ENCODE measurements around the gene THAP4. TPM values are rescaled to one million over a fixed set of nuclear protein-coding genes. Genes with fewer than 3 reads are reported as not detected.

Gene THAP4
- polyA plus RNA-seq, 1 donor (not counting 4 experiments of a cell fraction or from before 2014, with no cell fraction given): 30.3 TPM

DNA sequence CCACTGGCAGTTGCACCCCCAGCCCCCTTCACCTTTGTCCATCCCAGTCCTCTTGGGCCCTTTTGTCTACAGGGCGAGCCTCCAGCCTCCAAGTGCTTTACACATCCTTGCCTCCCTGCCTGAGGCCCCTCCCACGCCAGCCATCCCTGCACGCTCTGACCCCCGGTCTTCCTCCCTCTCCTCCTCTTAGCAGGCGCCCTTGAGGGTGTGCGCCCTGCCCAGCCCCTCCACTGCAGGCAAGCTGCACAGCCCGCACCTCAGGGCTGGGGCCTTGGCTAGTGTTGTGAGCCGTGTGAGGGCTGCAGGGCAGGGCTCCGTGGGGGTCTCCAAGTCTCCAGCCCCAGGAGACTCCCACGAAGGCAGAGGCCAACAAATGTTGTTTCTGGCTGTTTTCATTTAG is 71.5 kb downstream of the THAP4 start:
- Histone ChIP-seq H3K27ac (ENCODE audit: control insufficient read depth, insufficient read depth, low read length) (no peak overlapping the region), H4K20me1 (ENCODE audit: control insufficient read depth, extremely low read depth, insufficient read depth, low read length) (peaks cover 10% of the 10 kb centered on the region), H3K9me1 (ENCODE audit: control insufficient read depth, extremely low read depth, insufficient read depth, low read length) (no peaks in the 10 kb centered on the region), H3K9me3 (ENCODE audit: control insufficient read depth, low read depth, low read length) (no peaks in the 10 kb centered on the region), H3K27me3 (ENCODE audit: control insufficient read depth, extremely low read depth, insufficient read depth, low read length) (no peaks in the 10 kb centered on the region), H3K4me2 (ENCODE audit: control insufficient read depth, extremely low read depth, insufficient read depth, low read depth, low read length) (no peak overlapping the region), H3K4me3 (ENCODE audit: control insufficient read depth in 2 of 3, extremely low read depth in 1 of 3, insufficient read depth in 2 of 3, low read depth in 1 of 3, low read length in 3 of 3) (no peak overlapping the region), H3K4me1 (ENCODE audit: control insufficient read depth, extremely low read depth, insufficient read depth, low read length) (peaks cover 22% of the 10 kb centered on the region), H2AFZ (ENCODE audit: control insufficient read depth, low read length) (no peak overlapping the region), H3K9ac (ENCODE audit: control insufficient read depth, extremely low read depth, insufficient read depth, low read length) (no peak overlapping the region), H3K36me3 (ENCODE audit: control insufficient read depth in 2 of 2, extremely low read depth in 1 of 2, insufficient read depth in 2 of 2, low read length in 2 of 2) (peaks cover 5 to 12% of the 10 kb centered on the region in 2 experiments), H3K79me2 (ENCODE audit: control insufficient read depth, insufficient read depth, low read length) (peaks cover 64% of the 10 kb centered on the region)
- FAIRE-seq (no peak), DNase-seq (ENCODE audit: low read depth, low spot score) (no peak)
- TF ChIP-seq EZH2 (IDR thresholded peaks at IDR 0.05; ENCODE audit: low read length): no peak
- TF ChIP-seq, protein P1, sequence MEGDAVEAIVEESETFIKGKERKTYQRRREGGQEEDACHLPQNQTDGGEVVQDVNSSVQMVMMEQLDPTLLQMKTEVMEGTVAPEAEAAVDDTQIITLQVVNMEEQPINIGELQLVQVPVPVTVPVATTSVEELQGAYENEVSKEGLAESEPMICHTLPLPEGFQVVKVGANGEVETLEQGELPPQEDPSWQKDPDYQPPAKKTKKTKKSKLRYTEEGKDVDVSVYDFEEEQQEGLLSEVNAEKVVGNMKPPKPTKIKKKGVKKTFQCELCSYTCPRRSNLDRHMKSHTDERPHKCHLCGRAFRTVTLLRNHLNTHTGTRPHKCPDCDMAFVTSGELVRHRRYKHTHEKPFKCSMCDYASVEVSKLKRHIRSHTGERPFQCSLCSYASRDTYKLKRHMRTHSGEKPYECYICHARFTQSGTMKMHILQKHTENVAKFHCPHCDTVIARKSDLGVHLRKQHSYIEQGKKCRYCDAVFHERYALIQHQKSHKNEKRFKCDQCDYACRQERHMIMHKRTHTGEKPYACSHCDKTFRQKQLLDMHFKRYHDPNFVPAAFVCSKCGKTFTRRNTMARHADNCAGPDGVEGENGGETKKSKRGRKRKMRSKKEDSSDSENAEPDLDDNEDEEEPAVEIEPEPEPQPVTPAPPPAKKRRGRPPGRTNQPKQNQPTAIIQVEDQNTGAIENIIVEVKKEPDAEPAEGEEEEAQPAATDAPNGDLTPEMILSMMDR (optimal IDR thresholded peaks at IDR 0.05 in 1 of 3, IDR thresholded peaks at IDR 0.05 in 1 of 3, conservative IDR thresholded peaks at IDR 0.05 in 1 of 3; ENCODE audit: extremely low read depth in 1 of 3, insufficient read depth in 2 of 3, low read length in 3 of 3): no peak
- dilution Hi-C loops (cut with MboI; ENCODE audit: extremely low pct_ligation_motif_present, low sequenced_read_pairs): no loop called here

DNA sequence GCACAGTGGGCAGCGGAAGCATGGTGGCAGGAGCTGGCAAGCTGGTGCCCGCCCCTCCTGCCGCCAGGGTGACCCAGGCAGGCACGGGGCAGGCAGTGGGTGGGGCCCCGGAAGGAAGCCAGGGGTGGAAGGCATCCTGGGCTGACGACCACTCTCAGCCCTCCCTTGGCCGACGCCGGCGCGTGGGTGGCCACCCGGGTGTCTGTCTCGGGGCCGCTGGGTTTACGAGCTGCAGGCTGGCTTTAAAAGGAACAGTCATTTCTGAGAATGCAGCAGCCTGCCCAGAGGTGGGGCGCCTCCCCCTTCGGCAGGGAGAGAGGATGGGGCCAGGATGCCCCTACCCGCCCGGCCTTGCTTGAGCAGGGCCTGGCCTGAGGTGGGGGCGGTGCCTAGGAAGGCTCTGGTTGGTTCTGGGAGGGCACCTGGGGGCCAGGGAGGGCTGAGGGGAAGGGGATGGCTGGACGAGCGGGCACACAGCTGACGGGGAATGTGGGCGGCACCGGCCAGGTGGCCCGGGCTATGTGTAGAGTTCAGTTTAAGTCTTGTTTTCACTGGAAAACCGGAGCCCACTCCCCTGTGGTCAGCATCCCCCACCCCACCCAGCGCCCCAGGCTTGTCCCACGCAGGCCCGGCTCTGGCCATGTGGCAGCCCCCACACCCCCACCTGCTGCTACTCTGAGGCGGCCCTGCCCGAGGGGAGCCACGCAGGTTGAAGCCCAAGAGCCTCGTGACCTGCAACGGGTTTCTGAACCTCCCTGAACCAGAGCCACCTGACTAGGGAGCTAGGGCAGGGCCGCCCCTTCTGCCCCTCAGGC is 72.2 kb downstream of the THAP4 start:
- Histone ChIP-seq H3K9ac (ENCODE audit: control insufficient read depth, extremely low read depth, insufficient read depth, low read length) (no peak overlapping the region), H3K4me2 (ENCODE audit: control insufficient read depth, extremely low read depth, insufficient read depth, low read depth, low read length) (no peak overlapping the region), H3K79me2 (ENCODE audit: control insufficient read depth, insufficient read depth, low read length) (peaks cover 67% of the 10 kb centered on the region), H3K9me3 (ENCODE audit: control insufficient read depth, low read depth, low read length) (no peaks in the 10 kb centered on the region), H3K9me1 (ENCODE audit: control insufficient read depth, extremely low read depth, insufficient read depth, low read length) (no peaks in the 10 kb centered on the region), H3K27me3 (ENCODE audit: control insufficient read depth, extremely low read depth, insufficient read depth, low read length) (no peaks in the 10 kb centered on the region), H2AFZ (ENCODE audit: control insufficient read depth, low read length) (no peak overlapping the region), H3K36me3 (ENCODE audit: control insufficient read depth in 2 of 2, extremely low read depth in 1 of 2, insufficient read depth in 2 of 2, low read length in 2 of 2) (peaks cover 5 to 12% of the 10 kb centered on the region in 2 experiments), H3K27ac (ENCODE audit: control insufficient read depth, insufficient read depth, low read length) (no peak overlapping the region), H4K20me1 (ENCODE audit: control insufficient read depth, extremely low read depth, insufficient read depth, low read length) (peaks cover 10% of the 10 kb centered on the region), H3K4me3 (ENCODE audit: control insufficient read depth in 2 of 3, extremely low read depth in 1 of 3, insufficient read depth in 2 of 3, low read depth in 1 of 3, low read length in 3 of 3) (no peak overlapping the region), H3K4me1 (ENCODE audit: control insufficient read depth, extremely low read depth, insufficient read depth, low read length) (peaks cover 28% of the 10 kb centered on the region)
- dilution Hi-C loops (cut with MboI; ENCODE audit: extremely low pct_ligation_motif_present, low sequenced_read_pairs): no loop called here
- TF ChIP-seq EZH2 (IDR thresholded peaks at IDR 0.05; ENCODE audit: low read length): no peak
- TF ChIP-seq, protein P1 (optimal IDR thresholded peaks at IDR 0.05 in 1 of 3, IDR thresholded peaks at IDR 0.05 in 1 of 3, conservative IDR thresholded peaks at IDR 0.05 in 1 of 3; ENCODE audit: extremely low read depth in 1 of 3, insufficient read depth in 2 of 3, low read length in 3 of 3): no peak
- DNase-seq (ENCODE audit: low read depth, low spot score) (no peak), FAIRE-seq (no peak)

All from keratinocyte (primary cell).